Cardiac septum (tissue), 1 donor: ENCODE data around the gene DENND6B. TPM values are rescaled to one million over a fixed set of nuclear protein-coding genes. Genes with fewer than 3 reads are reported as not detected.

Source experiments
- DNase-seq: peaks from one replicate; pipeline ENCODE4 v3.0.0-alpha.2; 2020; ENCODE audit warnings: low spot score
- intact Hi-C: fragments of 100-400 bp; cut with DNase I; formaldehyde crosslinking; loops from one replicate; pipeline ENCODE4 v1.14.0; 2022
- total RNA-seq: library from RNA; stranded (reverse); fragmentation: NEBNext Ultra II Directional; extraction: Animal tissue kit (Norgen Biotek cat#: 25700); gene quantifications from one replicate; pipeline ENCODE4 v1.2.1, GENCODE V29; 2021
- donor health status: DM: no; HTN: no; CAD: no.

The DENND6B gene
- total RNA-seq, 1 donor from 2014 or later = 2.8 TPM

DNA sequence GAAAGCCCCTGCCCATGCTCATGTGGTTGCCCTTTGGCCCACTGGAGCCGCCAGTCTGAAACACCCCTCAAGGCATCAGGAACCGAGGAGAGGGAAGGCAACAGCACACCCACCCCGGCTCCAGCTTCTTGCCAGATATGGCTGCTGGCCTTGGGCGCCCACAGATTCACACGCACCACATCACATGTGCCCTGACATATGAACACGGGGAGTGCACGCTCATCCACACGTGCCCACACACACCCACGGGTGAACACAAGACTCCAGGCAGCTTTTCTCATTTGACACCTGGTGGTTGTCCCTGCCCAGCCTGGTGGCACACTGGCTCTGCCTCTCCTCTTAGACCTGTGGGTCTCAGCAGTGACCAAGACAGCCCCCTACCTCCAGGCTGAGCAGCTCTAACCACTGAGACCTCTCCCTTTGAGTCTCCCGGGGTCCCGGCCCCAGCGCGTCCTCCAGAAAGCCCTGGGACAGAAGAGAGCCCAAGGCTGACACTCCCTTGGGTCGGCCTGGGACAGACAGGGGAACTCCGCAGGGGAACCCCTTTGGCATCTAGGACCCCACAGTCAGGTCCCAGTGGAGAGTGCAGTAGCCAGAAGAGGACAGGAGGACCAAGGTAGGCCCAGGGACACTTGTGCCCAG is 62.6 kb downstream of the DENND6B start:
- intact Hi-C loops = no loop called here

DNA sequence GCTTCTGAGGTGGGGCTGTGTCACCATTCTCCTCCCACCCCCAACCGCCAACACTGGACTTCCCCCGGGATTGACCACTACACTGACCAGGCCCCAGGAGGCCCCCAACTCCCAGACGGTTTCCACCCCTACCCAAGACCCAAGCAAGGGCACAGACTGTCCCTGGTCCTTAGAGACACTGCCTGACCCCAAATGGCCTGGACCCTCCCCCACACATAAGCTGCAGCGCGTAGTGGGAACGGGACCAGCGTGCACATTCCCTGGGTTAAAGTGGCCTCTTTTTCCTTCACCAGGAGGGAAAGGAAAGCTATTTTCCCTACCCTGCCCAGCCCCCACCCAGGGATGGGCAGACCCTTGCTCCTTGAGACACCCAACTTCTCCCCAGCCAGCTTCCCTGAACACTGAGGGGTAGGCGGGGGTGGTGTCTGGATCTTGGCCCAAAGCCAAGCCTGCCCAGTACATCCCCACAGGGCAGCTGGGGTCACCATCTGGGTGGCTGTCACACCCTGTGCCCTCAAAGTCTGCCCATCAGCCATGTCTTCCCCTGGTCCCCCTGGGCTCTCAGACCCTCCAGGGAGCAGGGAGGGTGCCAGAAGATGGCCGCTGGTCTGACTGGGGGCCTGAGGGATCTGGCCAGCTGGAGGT is 63.7 kb downstream of the DENND6B start:
- intact Hi-C loops = no loop called here
- DNase-seq = no peak

More for the DNA sequence above, 62.6 kb downstream of the DENND6B start:
- DNase-seq = no peak

GRCh38 chr22:50262460-50262911 is 64.3 kb downstream of the DENND6B start:
- no peak for DNase-seq
- intact Hi-C loops = no loop called here

DNA sequence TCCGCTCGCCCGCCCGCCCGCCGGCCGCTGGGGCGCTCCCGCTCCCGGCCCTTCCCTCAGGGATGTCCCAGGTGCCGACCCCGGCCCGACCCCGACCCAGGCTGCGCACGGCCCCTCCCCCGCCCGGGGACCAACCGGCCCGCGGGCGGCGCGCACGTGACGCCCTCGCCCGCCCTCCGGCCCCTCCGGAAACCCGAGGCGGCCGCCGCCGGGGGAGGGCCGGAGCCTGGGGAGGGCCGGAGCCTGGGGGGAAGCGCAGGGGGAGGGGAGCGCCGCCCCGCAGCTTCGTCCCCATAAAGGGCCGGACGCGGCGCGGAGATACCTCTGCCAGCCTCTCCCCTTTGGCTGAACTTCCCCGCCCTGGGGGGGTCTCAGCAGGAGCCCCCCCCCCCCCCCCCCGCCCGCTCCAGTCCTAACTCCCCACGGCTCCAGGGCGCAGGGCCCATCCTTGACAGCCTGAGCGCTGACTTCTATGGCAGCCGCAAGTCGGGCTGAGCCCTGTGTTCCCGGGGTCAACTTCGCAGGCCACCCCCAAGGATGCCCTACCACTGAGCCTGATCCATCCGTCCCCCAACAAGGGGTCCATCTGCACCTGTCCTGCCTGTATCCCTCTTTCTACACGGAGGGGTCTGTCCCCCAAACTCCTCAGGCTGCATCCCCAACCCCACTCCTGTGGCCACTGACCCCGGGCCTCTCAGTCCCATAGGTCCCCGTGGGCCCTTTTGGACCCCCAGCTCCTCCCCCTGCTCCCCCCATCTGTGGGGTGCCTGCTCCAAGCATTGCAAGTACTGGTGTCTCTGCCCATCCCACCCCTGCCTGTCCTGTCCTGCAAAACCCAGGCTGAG is 65.0 kb downstream of the DENND6B start, which contains the start of gene MAPK12:
TSS of gene MAPK12 (minus strand) at position 69 of the 845 bp plus-strand sequence. CDS start 174 bp downstream, outside the sequence.
- intact Hi-C loops = no loop called here
- no peak for DNase-seq

- intact Hi-C loops = no loop called here
- no peak for DNase-seq
Observed at GRCh38 chr22:50260801-50261614, 65.8 kb downstream of the DENND6B start.

DNA sequence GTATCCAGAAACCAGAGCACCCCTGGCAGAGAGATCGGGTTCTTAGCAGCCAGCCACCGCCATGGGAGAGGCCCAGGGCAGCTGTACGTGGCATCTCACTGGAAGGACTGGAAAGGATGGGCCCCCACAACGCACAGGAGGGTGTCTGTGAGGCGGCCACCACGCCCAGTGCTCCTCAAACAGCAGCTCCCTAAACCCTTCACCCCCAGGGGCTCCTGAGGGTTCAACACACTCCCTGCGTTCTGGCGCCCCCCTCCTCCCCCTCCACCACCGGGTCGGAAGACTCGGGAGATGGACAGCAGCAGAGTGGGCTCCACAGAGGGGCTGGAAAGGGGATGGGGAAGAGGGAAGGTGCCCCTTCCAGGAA is 66.4 kb downstream of the DENND6B start:
- intact Hi-C loops = no loop called here
- DNase-seq = no peak

DNA sequence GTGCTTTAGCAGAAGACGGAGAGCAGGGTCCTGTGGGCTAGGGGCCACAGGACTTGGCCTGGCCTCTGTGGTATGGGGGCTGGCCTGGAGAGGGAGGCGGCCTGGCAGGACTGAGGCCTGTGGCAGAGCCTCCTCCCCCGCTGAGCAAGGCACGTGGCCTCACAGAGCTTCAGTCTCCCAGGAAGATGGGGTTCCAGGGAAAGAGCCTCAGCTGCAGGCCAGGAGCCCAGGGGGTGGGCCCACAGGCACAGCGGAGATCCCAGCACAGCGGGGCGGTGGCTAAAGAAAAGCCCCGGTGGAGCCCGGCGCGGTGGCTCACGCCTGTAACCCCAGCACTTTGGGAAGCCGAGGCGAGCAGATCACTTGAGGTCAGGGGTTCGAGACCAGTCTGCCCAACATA is 67.5 kb downstream of the DENND6B start:
- intact Hi-C loops = no loop called here
- no peak for DNase-seq

Other genes starting within 250 kb of the DENND6B start
- gene MLC1, start 241.6 kb downstream of the DENND6B start, total RNA-seq = 0.13 TPM
- gene MOV10L1, start 237.0 kb downstream of the DENND6B start, total RNA-seq = 0.46 TPM
- 0.30 TPM for gene PANX2, start 156.3 kb downstream of the DENND6B start, total RNA-seq
- gene TRABD, start 141.1 kb downstream of the DENND6B start, total RNA-seq = 20.1 TPM
- 12.7 TPM for gene SELENOO, start 126.0 kb downstream of the DENND6B start, total RNA-seq
- 22.8 TPM for gene TUBGCP6, start 82.0 kb downstream of the DENND6B start, total RNA-seq
- 13.1 TPM for gene HDAC10, start 75.7 kb downstream of the DENND6B start, total RNA-seq
- gene MAPK12, start 65.3 kb downstream of the DENND6B start, total RNA-seq = 32.5 TPM
- gene MAPK11, start 56.6 kb downstream of the DENND6B start, total RNA-seq = 11.7 TPM
- 85.7 TPM for gene PLXNB2, start 19.4 kb downstream of the DENND6B start, total RNA-seq
- gene PPP6R2, start 16.3 kb upstream of the DENND6B start, total RNA-seq = 37.1 TPM
- 63.5 TPM for gene SBF1, start 148.0 kb upstream of the DENND6B start, total RNA-seq
- 0.13 TPM for gene ADM2, start 154.5 kb upstream of the DENND6B start, total RNA-seq
- not detected for gene MIOX, start 159.8 kb upstream of the DENND6B start, total RNA-seq
- gene LMF2, start 180.7 kb upstream of the DENND6B start, total RNA-seq = 28.7 TPM
- gene NCAPH2, start 181.2 kb upstream of the DENND6B start, total RNA-seq = 25.1 TPM
- gene SCO2, start 198.6 kb upstream of the DENND6B start, total RNA-seq = 2.4 TPM
- gene TYMP, start 203.0 kb upstream of the DENND6B start, total RNA-seq = 18.3 TPM
- 0.08 TPM for gene KLHDC7B, start 218.9 kb upstream of the DENND6B start, total RNA-seq
- gene SYCE3, start 235.9 kb upstream of the DENND6B start, total RNA-seq = not detected